Stimulated activated CD4-positive, alpha-beta T cell treated with anti-CD3 and anti-CD28 coated beads, TNF-alpha, amount 100 ng/mL, for 24 hours (primary cell): ENCODE results near the gene NBL1.
"Not testable (repeated sequence)": the region's sequence is repeated elsewhere in the genome, so short reads cannot be mapped to it uniquely, and the experiment has no call there.

Experiments
- DNase-seq, 3 experiments: peaks; one replicate each; pipeline ENCODE4 v3.0.0-alpha.2; 2020; ENCODE audit warnings: low read depth in 3 of 3

NBL1 gene

GRCh38 chr1:19622204-19622603, 21.9 kb upstream of the NBL1 start:
- no peak for DNase-seq

GRCh38 chr1:19623523-19623922, 20.6 kb upstream of the NBL1 start:
- DNase-seq, result no peak

- no peak for DNase-seq
These were observed 18.7 kb upstream of the NBL1 start for GRCh38 chr1:19625291-19625937.

GRCh38 chr1:19628879-19629278, 15.2 kb upstream of the NBL1 start:
- DNase-seq, result no peak

- no peak for DNase-seq
These were observed 14.8 kb upstream of the NBL1 start for GRCh38 chr1:19629357-19629756.

GRCh38 chr1:19630192-19630591, 13.9 kb upstream of the NBL1 start:
- DNase-seq, result not testable (repeated sequence)

- no peak for DNase-seq
These were observed 13.3 kb upstream of the NBL1 start for GRCh38 chr1:19630720-19631395.

- no peak for DNase-seq
These were observed 11.9 kb upstream of the NBL1 start for GRCh38 chr1:19632211-19632610.

- DNase-seq, result no peak
These were observed 11.0 kb upstream of the NBL1 start for GRCh38 chr1:19633106-19633505.

GRCh38 chr1:19635064-19635463, 9.0 kb upstream of the NBL1 start:
- not testable (repeated sequence) for DNase-seq

GRCh38 chr1:19635646-19636045, 8.5 kb upstream of the NBL1 start:
- no peak for DNase-seq

- no peak for DNase-seq
These were observed 8.0 kb upstream of the NBL1 start for GRCh38 chr1:19636065-19636464.

GRCh38 chr1:19636749-19637148, 7.4 kb upstream of the NBL1 start:
- DNase-seq, result not testable (repeated sequence)

GRCh38 chr1:19637606-19638005, 6.5 kb upstream of the NBL1 start:
- no peak for DNase-seq

GRCh38 chr1:19639228-19639627, 4.9 kb upstream of the NBL1 start:
- DNase-seq, result not testable (repeated sequence)

GRCh38 chr1:19639999-19640362, 4.1 kb upstream of the NBL1 start:
- no peak for DNase-seq

GRCh38 chr1:19640363-19641316, 3.5 kb upstream of the NBL1 start:
- no peak for DNase-seq

GRCh38 chr1:19643121-19643520, 990 bp upstream of the NBL1 start:
- DNase-seq, result no peak

- no peak for DNase-seq
These were observed 227 bp downstream of the NBL1 start for GRCh38 chr1:19644395-19644680.

- peak in 2 of 3 experiments; percentile 16 to 58 for DNase-seq
These were observed 735 bp downstream of the NBL1 start for GRCh38 chr1:19644681-19645410.

GRCh38 chr1:19645411-19646251, 1.5 kb downstream of the NBL1 start:
- no peak for DNase-seq
